ENCODE results near the gene OMP. TPM values are rescaled to one million over a fixed set of nuclear protein-coding genes. Genes with fewer than 3 reads are reported as not detected.

OMP gene
- total and polyA plus RNA-seq, 2 of the 13 experiments (the other 11 are each of a cell fraction or from before 2014, with no cell fraction given), result not detected

GRCh38 chr11:77127920-77128691 lies 25.5 kb downstream of the OMP start, which contains the start of gene MYO7A (continued):
- no peak for TF ChIP-seq GPN1 (CRISPR knock-in tag; IDR thresholded peaks at IDR 0.05; ENCODE audit: borderline replicate concordance)
- TF ChIP-seq ZNF597 (CRISPR knock-in tag; IDR thresholded peaks at IDR 0.05), result no peak
- TF ChIP-seq BCL6 (CRISPR knock-in tag; IDR thresholded peaks at IDR 0.05), result peak; percentile 37; the same call in 1 of the 2 replicates
- TF ChIP-seq ZSCAN29 (CRISPR knock-in tag; conservative IDR thresholded peaks at IDR 0.05), result 0 out of 2 replicates have a peak, but pooled peaks have one; percentile 12
- TF ChIP-seq RBM22 (optimal IDR thresholded peaks at IDR 0.05; ENCODE audit: low read length), result no peak
- 0 out of 2 replicates have a peak, but pooled peaks have one; percentile 24 for TF ChIP-seq ZNF142 (CRISPR knock-in tag; IDR thresholded peaks at IDR 0.05)

Data from HepG2 (cell line).